ENCODE results near the gene LZIC. TPM values are rescaled to one million over a fixed set of nuclear protein-coding genes. Genes with fewer than 3 reads are reported as not detected.

The LZIC gene
- total and polyA plus RNA-seq, 2 of the 13 experiments (the other 11 are each of a cell fraction or from before 2014, with no cell fraction given): 25.2 to 71.8 TPM

- Histone ChIP-seq H2AFZ (ENCODE audit: low read length) (no peak overlapping the region), H3K9ac (ENCODE audit: insufficient read depth, low read depth, low read length) (no peak overlapping the region), H3K9me3 (ENCODE audit: low read length) (no peaks in the 10 kb centered on the region), H4K20me1 (ENCODE audit: insufficient read depth, low read length) (no peaks in the 10 kb centered on the region), H3K4me1 (ENCODE audit: insufficient read depth, low read length) (peaks cover 6% of the 10 kb centered on the region), H3K27me3 (ENCODE audit: control insufficient read depth in 1 of 2, insufficient read depth in 2 of 2, low read length in 2 of 2) (no peaks in the 10 kb centered on the region), H3K4me3 (replicated peaks in 1 of 3; ENCODE audit: insufficient read depth in 1 of 3, low read depth in 2 of 3, low read length in 3 of 3) (no peak overlapping the region), H3K27ac (ENCODE audit: extremely low read length, insufficient read depth, low read length) (no peak overlapping the region), H3K36me3 (replicated peaks in 1 of 2; ENCODE audit: control insufficient read depth in 1 of 2, insufficient read depth in 2 of 2, low read length in 2 of 2) (peaks cover 22 to 52% of the 10 kb centered on the region in 2 experiments; a peak in 4 of 5 replicates), H3K4me2 (ENCODE audit: low read depth, low read length) (no peak overlapping the region), H3K79me2 (ENCODE audit: insufficient read depth, low read length) (peaks cover 6% of the 10 kb centered on the region)
- in situ Hi-C loops (cut with HindIII; ENCODE audit: extremely low pct_ligation_motif_present, low pct_unique_long_range_greater_than_20kb) (no loop called here), intact Hi-C loops (cut with micrococcal nuclease; ENCODE audit: unreplicated experiment) (no loop called here)
- CTCF ChIA-PET (ENCODE audit: low intra/inter-chr PET ratio, low total read pairs): no interaction called here
- ATAC-seq (no peak), FAIRE-seq (no peak), DNase-seq (ENCODE audit: low spot score) (no peak)
- 92% methylated on average over 4 of the region's 4 CpGs for WGBS (ENCODE audit: low lambda C conversion rate)
- no TSS peak for BruUV-seq (replicated peaks)
- POLR2A ChIA-PET: no interaction called here
- TF ChIP-seq ZMYM3 (CRISPR knock-in tag; IDR thresholded peaks at IDR 0.05): peak; percentile 56; the same call in 1 of the 2 replicates
- no peak for TF ChIP-seq ZFP37 (CRISPR knock-in tag; IDR thresholded peaks at IDR 0.05; ENCODE audit: borderline replicate concordance)
- peak; percentile 93 for TF ChIP-seq ZNF629 (CRISPR knock-in tag; conservative IDR thresholded peaks at IDR 0.05)
- TF ChIP-seq ATF6 (CRISPR knock-in tag; conservative IDR thresholded peaks at IDR 0.05): no peak
- no peak for TF ChIP-seq PAWR (CRISPR knock-in tag; IDR thresholded peaks at IDR 0.05; ENCODE audit: borderline replicate concordance)
- TF ChIP-seq CREBL2 (CRISPR knock-in tag; IDR thresholded peaks at IDR 0.05; ENCODE audit: borderline replicate concordance): no peak
- TF ChIP-seq STAT6 (CRISPR knock-in tag; IDR thresholded peaks at IDR 0.05; ENCODE audit: borderline replicate concordance): no peak
- no peak for TF ChIP-seq ZNF383 (CRISPR knock-in tag; IDR thresholded peaks at IDR 0.05; ENCODE audit: borderline replicate concordance)
- no peak for TF ChIP-seq ZNF30 (CRISPR knock-in tag; IDR thresholded peaks at IDR 0.05)
- no peak for TF ChIP-seq RXRA (CRISPR knock-in tag; IDR thresholded peaks at IDR 0.05)
Observed at GRCh38 chr1:9887070-9887469, 56.1 kb downstream of the LZIC start.
